SKM-1 treated with dmso at 0.1 percent for 144 hours (cell line): ENCODE data around the gene STAT3.
A peak's percentile ranks its signal among the peaks of the same experiment; 100 is the strongest.
"Not testable (repeated sequence)": the region's sequence is repeated elsewhere in the genome, so short reads cannot be mapped to it uniquely, and the experiment has no call there.

Experiments
- DNase-seq: peaks from one replicate; lab custom pipeline; 2025; ENCODE audit not compliant: unreplicated experiment; lab: John Stamatoyannopoulos, UW

Gene STAT3

GRCh38 chr17:42303694-42304093, 84.5 kb downstream of the STAT3 start:
- no peak for DNase-seq

- no peak for DNase-seq
Observed at GRCh38 chr17:42301022-42301421, 87.2 kb downstream of the STAT3 start.

- DNase-seq, result not testable (repeated sequence)
Observed at GRCh38 chr17:42299913-42300312, 88.3 kb downstream of the STAT3 start.

- not testable (repeated sequence) for DNase-seq
Observed at GRCh38 chr17:42299361-42299760, 88.9 kb downstream of the STAT3 start.

- DNase-seq, result not testable (repeated sequence)
Observed at GRCh38 chr17:42297775-42298174, 90.5 kb downstream of the STAT3 start.

GRCh38 chr17:42296012-42296411, 92.2 kb downstream of the STAT3 start:
- no peak for DNase-seq

- no peak for DNase-seq
Observed at GRCh38 chr17:42294469-42295398, 93.5 kb downstream of the STAT3 start.

GRCh38 chr17:42291129-42291528, 97.1 kb downstream of the STAT3 start:
- no peak for DNase-seq

GRCh38 chr17:42290577-42290976, 97.7 kb downstream of the STAT3 start:
- DNase-seq, result no peak

GRCh38 chr17:42289611-42290181, 98.5 kb downstream of the STAT3 start:
- no peak for DNase-seq

GRCh38 chr17:42288803-42289610, 99.2 kb downstream of the STAT3 start:
- no peak for DNase-seq

GRCh38 chr17:42287977-42288802, 100.1 kb downstream of the STAT3 start, which contains the start of gene STAT5A:
STAT5A (plus strand) TSS chr17:42288498; CDS start chr17:42289412, 914 bp downstream.
- peak; percentile 60 for DNase-seq

- DNase-seq, result no peak
Observed at GRCh38 chr17:42287305-42287976, 100.8 kb downstream of the STAT3 start.

- DNase-seq, result no peak
Observed at GRCh38 chr17:42286411-42287221, 101.6 kb downstream of the STAT3 start.

- DNase-seq, result no peak
Observed at GRCh38 chr17:42285346-42286050, 102.7 kb downstream of the STAT3 start.

GRCh38 chr17:42284566-42284965, 103.7 kb downstream of the STAT3 start:
- no peak for DNase-seq

- DNase-seq, result no peak
Observed at GRCh38 chr17:42284024-42284369, 104.2 kb downstream of the STAT3 start.

GRCh38 chr17:42283241-42284023, 104.8 kb downstream of the STAT3 start:
- DNase-seq, result no peak
